Thoracic aorta (tissue), 2 donors: ENCODE measurements around the gene ECHS1. TPM values are rescaled to one million over a fixed set of nuclear protein-coding genes. Genes with fewer than 3 reads are reported as not detected.

ENCODE experiments used
- ATAC-seq: fragments of 150-250 bp; one replicate; pipeline ENCODE4 v1.8.0; 2017; ENCODE audit warnings: low read depth; ENCODE audit not compliant: insufficient number of reproducible peaks, low FRiP score
- DNase-seq: peaks from one replicate; pipeline ENCODE4 v3.0.0-alpha.2; 2020; ENCODE audit warnings: low spot score
- H3K27ac ChIP-seq, 2 donors: fragments of 200-600 bp; sonication (generic); 1 replicate in 1 of 2; 2 replicates in 1 of 2; pipeline ENCODE4 v1.5.1; 2016; ENCODE audit warnings: mild to moderate bottlenecking in 2 of 2, moderate library complexity in 2 of 2
- H3K27me3 ChIP-seq: fragments of 200-600 bp; sonication (generic); replicated peaks from 2 replicates; pipeline ENCODE4 v1.6.0; 2016; ENCODE audit warnings: mild to moderate bottlenecking; ENCODE audit not compliant: insufficient read depth
- H3K36me3 ChIP-seq: fragments of 200-600 bp; sonication (generic); one replicate; pipeline ENCODE4 v1.5.1; 2016
- H3K4me1 ChIP-seq, 2 donors: fragments of 200-600 bp; sonication (generic); 1 replicate in 1 of 2; 2 replicates in 1 of 2; pipeline versions ENCODE4 v1.5.1 to v1.6.0; 2016; ENCODE audit warnings: low read depth in 2 of 2, mild to moderate bottlenecking in 1 of 2; ENCODE audit not compliant: control insufficient read depth in 1 of 2
- H3K4me3 ChIP-seq: fragments of 200-600 bp; sonication (generic); 2 replicates; pipeline ENCODE4 v1.5.1; 2016; ENCODE audit warnings: mild to moderate bottlenecking
- H3K9me3 ChIP-seq: fragments of 200-600 bp; sonication (generic); 2 replicates; pipeline ENCODE4 v1.5.1; 2016
- total RNA-seq, 2 donors: library from RNA; depleted of rRNA; stranded (reverse); fragments of >200 nt; gene quantifications; one replicate each; pipeline versions ENCODE4 v1.1.0 to v1.2.3, GENCODE V29; 2016
- TF ChIP-seq, protein P1 (sequence below): fragments of 200-600 bp; sonication (generic); IDR thresholded peaks from one replicate; pipeline ENCODE4 v1.5.1; 2019; ENCODE audit warnings: antibody characterized with exemption

The ECHS1 gene
- total RNA-seq, 2 donors from 2014 or later, result 27.5 to 64.6 TPM

DNA sequence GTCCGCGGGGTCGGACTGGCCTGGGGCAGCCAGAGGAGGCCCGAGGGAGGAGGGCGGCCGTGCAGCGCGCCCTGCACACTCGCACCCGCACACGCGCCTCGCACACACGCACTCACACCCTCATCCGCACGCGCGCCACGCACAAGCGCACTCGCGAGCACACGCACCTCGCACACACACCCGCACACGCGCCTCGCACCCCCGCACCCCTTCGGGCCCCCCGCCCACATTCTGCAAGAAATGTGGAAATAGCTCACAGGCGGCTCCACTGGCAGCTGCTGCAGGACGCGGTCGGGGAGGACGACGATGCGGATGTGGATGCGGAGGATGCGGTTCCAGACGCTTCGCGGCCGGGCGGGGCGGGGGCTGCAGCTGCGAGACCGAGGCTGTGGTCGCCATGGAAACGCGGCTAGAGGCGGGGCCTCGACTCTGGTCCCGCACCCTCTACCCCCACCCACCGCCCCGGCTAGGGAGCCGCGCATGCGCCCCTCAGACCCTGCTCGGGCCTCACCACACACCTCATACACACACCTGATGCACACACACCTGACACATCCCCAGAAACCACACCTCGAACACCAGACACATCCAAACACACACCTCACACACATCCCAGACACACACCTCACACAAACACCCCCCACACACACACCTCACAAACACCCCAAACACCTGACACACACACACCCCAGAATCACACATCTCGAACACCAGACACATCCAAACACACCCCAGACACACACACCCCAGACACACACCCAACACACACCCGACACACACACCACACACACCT is 36.4 kb downstream of the ECHS1 start, which contains the start of gene CALY:
TSS of gene CALY (minus strand) at position 320 of the 793 bp plus-strand sequence. CDS start 7,907 bp downstream, outside the sequence.
- H3K27ac ChIP-seq, result no peak within 1 kb of the TSS
- H3K9me3 ChIP-seq, result no peaks in the 10 kb centered on the region
- TF ChIP-seq, protein P1, sequence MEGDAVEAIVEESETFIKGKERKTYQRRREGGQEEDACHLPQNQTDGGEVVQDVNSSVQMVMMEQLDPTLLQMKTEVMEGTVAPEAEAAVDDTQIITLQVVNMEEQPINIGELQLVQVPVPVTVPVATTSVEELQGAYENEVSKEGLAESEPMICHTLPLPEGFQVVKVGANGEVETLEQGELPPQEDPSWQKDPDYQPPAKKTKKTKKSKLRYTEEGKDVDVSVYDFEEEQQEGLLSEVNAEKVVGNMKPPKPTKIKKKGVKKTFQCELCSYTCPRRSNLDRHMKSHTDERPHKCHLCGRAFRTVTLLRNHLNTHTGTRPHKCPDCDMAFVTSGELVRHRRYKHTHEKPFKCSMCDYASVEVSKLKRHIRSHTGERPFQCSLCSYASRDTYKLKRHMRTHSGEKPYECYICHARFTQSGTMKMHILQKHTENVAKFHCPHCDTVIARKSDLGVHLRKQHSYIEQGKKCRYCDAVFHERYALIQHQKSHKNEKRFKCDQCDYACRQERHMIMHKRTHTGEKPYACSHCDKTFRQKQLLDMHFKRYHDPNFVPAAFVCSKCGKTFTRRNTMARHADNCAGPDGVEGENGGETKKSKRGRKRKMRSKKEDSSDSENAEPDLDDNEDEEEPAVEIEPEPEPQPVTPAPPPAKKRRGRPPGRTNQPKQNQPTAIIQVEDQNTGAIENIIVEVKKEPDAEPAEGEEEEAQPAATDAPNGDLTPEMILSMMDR, result no peak
- no peak for ATAC-seq
- no peaks in the 10 kb centered on the region for H3K36me3 ChIP-seq
- peaks cover 6% of the 10 kb centered on the region for H3K27me3 ChIP-seq
- no peak for DNase-seq
- peak within 1 kb of the TSS; percentile 69 for H3K4me3 ChIP-seq
- peaks cover 17 to 22% of the 10 kb centered on the region in 2 donors for H3K4me1 ChIP-seq

DNA sequence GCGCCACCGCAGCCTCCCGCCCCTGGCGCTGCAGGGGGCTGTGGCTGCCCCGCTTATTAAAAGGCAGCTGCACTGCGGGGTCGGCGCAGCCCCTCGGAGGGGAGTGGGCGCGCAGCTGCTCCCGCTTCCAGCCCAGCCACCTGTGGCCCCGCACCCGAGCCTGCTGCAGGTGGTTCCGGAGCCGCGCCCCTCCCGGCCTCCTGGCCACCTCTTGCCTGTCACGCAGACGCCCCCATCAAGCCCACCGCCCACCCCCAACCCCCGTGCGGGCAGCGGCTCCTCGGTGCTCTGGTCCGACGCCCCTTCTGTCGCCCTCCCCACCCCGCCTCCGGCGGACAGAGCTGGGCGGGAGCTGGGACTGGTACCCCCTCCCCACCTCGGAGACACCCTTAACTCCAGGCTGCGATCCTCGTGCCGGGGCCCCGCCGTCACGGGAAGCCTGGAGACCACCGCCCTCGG is 37.0 kb downstream of the ECHS1 start:
- ATAC-seq, result no peak
- TF ChIP-seq, protein P1, result no peak
- Histone ChIP-seq H3K9me3 (no peaks in the 10 kb centered on the region), H3K27ac (no peak overlapping the region), H3K27me3 (peaks cover 6% of the 10 kb centered on the region), H3K4me3 (peak overlapping the region; percentile 69), H3K36me3 (no peaks in the 10 kb centered on the region), H3K4me1 (peaks cover 17 to 22% of the 10 kb centered on the region in 2 donors)
- DNase-seq, result no peak

DNA sequence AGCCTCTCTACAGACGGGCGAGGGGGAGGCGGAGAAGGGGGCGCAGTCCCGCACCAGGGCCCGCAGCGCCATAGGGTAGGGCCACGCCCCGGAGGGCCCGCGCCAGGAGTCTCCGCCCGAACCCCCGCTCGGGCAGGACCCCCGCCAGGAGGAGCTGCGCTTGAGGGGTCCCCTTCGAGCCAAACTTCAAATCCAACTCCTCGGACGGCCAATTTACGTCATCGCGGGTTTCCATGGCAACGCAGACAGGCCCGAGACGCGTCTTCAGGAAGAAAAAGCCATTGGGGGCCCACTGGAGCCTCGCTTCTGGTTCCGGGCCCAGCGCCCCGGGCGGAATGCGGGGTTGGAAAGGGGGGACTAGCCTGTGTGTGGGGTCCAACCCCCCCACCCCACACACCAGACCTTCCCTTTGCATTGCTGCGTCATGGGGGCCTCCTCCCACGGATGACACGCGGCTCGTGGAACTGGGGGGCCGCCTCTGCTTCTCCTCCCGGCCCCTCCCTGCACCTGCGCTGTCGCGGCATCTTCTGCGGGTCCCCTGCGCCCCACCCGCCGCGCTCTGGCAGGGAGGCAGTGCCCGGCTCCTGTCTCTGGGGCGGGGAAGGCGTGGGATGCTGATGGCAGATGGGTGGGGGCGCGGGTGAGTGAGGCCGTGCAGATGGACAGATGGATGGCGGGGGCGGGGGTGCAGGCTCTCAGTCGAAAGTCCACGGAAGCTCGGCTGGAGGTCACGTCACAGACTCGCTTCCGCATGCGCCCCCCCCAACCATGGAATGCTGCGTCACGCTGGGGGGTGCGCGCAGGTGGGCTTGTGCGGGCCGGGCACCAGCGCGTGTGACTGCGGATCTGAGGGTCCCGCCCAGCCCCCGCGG is 37.7 kb downstream of the ECHS1 start:
- H3K27me3 ChIP-seq, result peaks cover 6% of the 10 kb centered on the region
- no peak overlapping the region for H3K27ac ChIP-seq
- TF ChIP-seq, protein P1, result no peak
- H3K36me3 ChIP-seq, result no peaks in the 10 kb centered on the region
- DNase-seq (no peak), ATAC-seq (no peak)
- H3K4me3 ChIP-seq, result peak overlapping the region; percentile 69
- H3K4me1 ChIP-seq, result peaks cover 17 to 22% of the 10 kb centered on the region in 2 donors
- no peaks in the 10 kb centered on the region for H3K9me3 ChIP-seq

DNA sequence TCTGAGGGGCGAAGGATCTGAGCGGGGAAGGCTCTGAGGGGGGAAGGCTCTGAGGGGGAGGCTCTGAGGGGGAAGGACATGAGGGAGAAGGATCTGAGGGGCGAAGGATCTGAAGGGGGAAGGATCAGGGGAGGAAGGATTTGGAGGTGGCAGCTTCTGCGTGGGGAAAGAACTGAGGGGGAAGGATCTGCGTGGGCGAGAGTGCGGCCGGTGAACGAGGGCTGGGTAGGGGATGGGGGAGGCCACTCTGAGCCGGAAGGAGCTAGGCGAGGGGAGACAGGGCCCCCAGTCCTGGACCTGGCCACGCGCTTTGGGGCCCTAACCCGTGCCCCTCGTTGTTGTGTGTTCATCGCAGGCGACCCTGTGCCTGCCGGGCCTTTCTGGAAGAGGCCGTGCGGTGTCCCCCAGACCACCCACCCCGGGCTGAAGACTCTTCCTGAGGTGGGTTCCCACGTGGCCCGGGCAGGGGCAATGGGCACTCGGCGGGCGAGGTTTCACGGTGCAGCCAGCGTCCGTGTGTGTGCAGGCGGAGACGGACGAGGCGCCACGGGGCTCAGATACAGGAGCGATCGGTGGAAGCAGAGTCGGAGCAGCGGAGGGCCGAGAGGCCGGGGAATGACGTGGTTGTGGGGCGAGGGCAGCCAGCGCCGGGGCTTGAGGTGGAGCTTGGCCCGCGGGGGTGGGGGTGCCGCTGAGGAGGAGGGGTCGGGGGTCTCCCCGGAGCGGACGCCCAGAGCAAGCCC is 38.5 kb downstream of the ECHS1 start:
- Histone ChIP-seq H3K4me3 (peak overlapping the region; percentile 69), H3K9me3 (no peaks in the 10 kb centered on the region), H3K36me3 (no peaks in the 10 kb centered on the region), H3K27me3 (peaks cover 6% of the 10 kb centered on the region), H3K4me1 (peaks cover 17 to 25% of the 10 kb centered on the region in 2 donors), H3K27ac (no peak overlapping the region)
- TF ChIP-seq, protein P1, result no peak
- no peak for DNase-seq
- no peak for ATAC-seq
